H1 (cell line): ENCODE data around the gene EXD3. TPM values are rescaled to one million over a fixed set of nuclear protein-coding genes. Genes with fewer than 3 reads are reported as not detected.
A peak's percentile ranks its signal among the peaks of the same experiment; 100 is the strongest.

Source experiments
- CTCF ChIA-PET: fragments of 300-600 bp; sonication (Branson Sonifier 250); formaldehyde crosslinking; loops from one replicate; lab custom pipeline; 2021; ENCODE audit not compliant: partially characterized antibody; lab: Charles Lee
- POLR2A ChIA-PET: fragments of 300-600 bp; sonication (Branson Sonifier 250); formaldehyde crosslinking; loops from one replicate; lab custom pipeline; 2021; ENCODE audit warnings: inconsistent platforms; ENCODE audit not compliant: partially characterized antibody; lab: Charles Lee
- DNase-seq, 2 experiments: peaks; one replicate each; pipeline versions ENCODE4 v3.0.0 to v3.0.0-alpha.2; 2010 to 2022; ENCODE audit warnings: low spot score in 2 of 2, low read depth in 1 of 2, mixed read lengths in 1 of 2
- FAIRE-seq: peaks from 2 replicates; lab custom pipeline; 2011; peaks lifted over from hg19 to GRCh38; lab: Jason Lieb, UNC
- H2AFZ ChIP-seq: 2 replicates; pipeline ENCODE4 v1.8.1; 2012; ENCODE audit warnings: low read length, inconsistent platforms
- H2AK5ac ChIP-seq: 2 replicates; pipeline ENCODE4 v1.6.1; 2013; ENCODE audit warnings: low read depth, low read length
- H2BK120ac ChIP-seq: replicated peaks from 2 replicates; pipeline ENCODE3; 2013; ENCODE audit warnings: low read depth, low read length, inconsistent platforms
- H2BK12ac ChIP-seq: 2 replicates; pipeline ENCODE4 v1.6.1; 2013; ENCODE audit warnings: low read depth, low read length
- H2BK15ac ChIP-seq: 2 replicates; pipeline ENCODE4 v1.6.1; 2013; ENCODE audit warnings: low read length
- H2BK20ac ChIP-seq: 2 replicates; pipeline ENCODE4 v1.6.1; 2013; ENCODE audit warnings: low read length
- H2BK5ac ChIP-seq: 2 replicates; pipeline ENCODE4 v1.6.1; 2013; ENCODE audit warnings: low read depth, low read length
- H3K14ac ChIP-seq: 2 replicates; pipeline ENCODE4 v1.6.1; 2013; ENCODE audit warnings: inconsistent platforms; ENCODE audit not compliant: insufficient read length
- H3K18ac ChIP-seq: 2 replicates; pipeline ENCODE4 v1.6.1; 2013; ENCODE audit warnings: low read length; ENCODE audit errors: extremely low read depth
- H3K23ac ChIP-seq: 2 replicates; pipeline ENCODE4 v1.6.1; 2013; ENCODE audit warnings: inconsistent platforms; ENCODE audit not compliant: insufficient read length
- H3K23me2 ChIP-seq: 2 replicates; pipeline ENCODE4 v1.6.1; 2013; ENCODE audit warnings: low read depth, low read length
- H3K27ac ChIP-seq: 2 replicates; pipeline ENCODE4 v1.6.1; 2011; ENCODE audit warnings: low read depth, low read length, inconsistent platforms
- H3K27me3 ChIP-seq, 4 experiments: replicated peaks in 1 of 4; 1 replicate in 1 of 4; 2 replicates in 3 of 4; pipeline versions ENCODE4 v1.6.1 to v1.8.1; 2011 to 2013; ENCODE audit warnings: low read length in 3 of 4, mild to moderate bottlenecking in 3 of 4, inconsistent platforms in 2 of 4, mixed read lengths in 2 of 4, moderate library complexity in 1 of 4; ENCODE audit not compliant: control insufficient read depth in 3 of 4, insufficient read depth in 3 of 4; ENCODE audit errors: extremely low read depth in 1 of 4
- H3K36me3 ChIP-seq, 4 experiments: 2 replicates each; pipeline versions ENCODE4 v1.6.1 to v1.8.1; 2011 to 2013; ENCODE audit warnings: mild to moderate bottlenecking in 4 of 4, low read length in 3 of 4, moderate library complexity in 2 of 4, control low read depth in 1 of 4, inconsistent platforms in 1 of 4; ENCODE audit not compliant: insufficient read depth in 4 of 4, control insufficient read depth in 2 of 4
- H3K4ac ChIP-seq: replicated peaks from 2 replicates; pipeline ENCODE3; 2013; ENCODE audit warnings: low read length, low read depth, mixed read lengths, inconsistent platforms; ENCODE audit not compliant: insufficient read length
- H3K4me1 ChIP-seq, 4 experiments: replicated peaks in 1 of 4; 1 replicate in 1 of 4; 2 replicates in 3 of 4; pipeline versions ENCODE4 v1.6.1 to v1.8.1; 2011 to 2013; ENCODE audit warnings: low read length in 3 of 4, inconsistent platforms in 2 of 4, mixed read lengths in 1 of 4; ENCODE audit not compliant: insufficient read depth in 4 of 4, control insufficient read depth in 3 of 4
- H3K4me2 ChIP-seq, 2 experiments: 2 replicates each; pipeline versions ENCODE4 v1.6.1 to v1.8.1; 2011 to 2013; ENCODE audit warnings: low read depth in 2 of 2, low read length in 2 of 2, control low read depth in 1 of 2, inconsistent platforms in 1 of 2, mild to moderate bottlenecking in 1 of 2; ENCODE audit not compliant: insufficient read depth in 1 of 2
- H3K4me3 ChIP-seq, 4 experiments: fragments of 200-600, 300-600 bp in 1 of 4; sonication (generic), shearing (Covaris generic), sonication (Bioruptor Twin) in 1 of 4; 2 replicates each; pipeline versions ENCODE4 v1.5.1 to v1.8.1; 2011 to 2016; ENCODE audit warnings: low read length in 4 of 4, low read depth in 3 of 4, control low read depth in 2 of 4, inconsistent platforms in 2 of 4, mild to moderate bottlenecking in 2 of 4, mixed read lengths in 1 of 4, moderate library complexity in 1 of 4; ENCODE audit not compliant: insufficient read depth in 2 of 4; ENCODE audit errors: extremely low read depth in 1 of 4
- H3K56ac ChIP-seq: replicated peaks from 2 replicates; pipeline ENCODE3; 2013; ENCODE audit warnings: low read depth, mild to moderate bottlenecking, mixed read lengths, low read length, inconsistent platforms; ENCODE audit not compliant: insufficient read length
- H3K79me1 ChIP-seq: 2 replicates; pipeline ENCODE4 v1.6.1; 2013; ENCODE audit warnings: low read depth, low read length, control low read depth
- H3K79me2 ChIP-seq, 2 experiments: 2 replicates each; pipeline versions ENCODE4 v1.6.1 to v1.8.1; 2012 to 2013; ENCODE audit warnings: low read length in 2 of 2, mild to moderate bottlenecking in 2 of 2, inconsistent platforms in 1 of 2; ENCODE audit not compliant: insufficient read depth in 2 of 2, control insufficient read depth in 1 of 2
- H3K9ac ChIP-seq, 4 experiments: replicated peaks in 1 of 4; 1 replicate in 1 of 4; 2 replicates in 3 of 4; pipeline versions ENCODE4 v1.6.1 to v1.8.1; 2011 to 2013; ENCODE audit warnings: low read depth in 3 of 4, low read length in 3 of 4, control low read depth in 2 of 4, mild to moderate bottlenecking in 2 of 4, moderate library complexity in 2 of 4, inconsistent platforms in 1 of 4; ENCODE audit errors: extremely low read depth in 1 of 4
- H3K9me3 ChIP-seq, 2 experiments: 2 replicates each; pipeline versions ENCODE4 v1.6.1 to v1.8.1; 2012 to 2013; ENCODE audit warnings: mild to moderate bottlenecking in 2 of 2, moderate library complexity in 2 of 2, control low read depth in 1 of 2, inconsistent platforms in 1 of 2, low read depth in 1 of 2, low read length in 1 of 2, mixed read lengths in 1 of 2; ENCODE audit not compliant: insufficient read depth in 2 of 2
- H4K20me1 ChIP-seq, 2 experiments: replicated peaks in 1 of 2; 2 replicates each; pipeline versions ENCODE3 to v1.8.1; 2011 to 2013; ENCODE audit warnings: inconsistent platforms in 2 of 2, low read length in 2 of 2, mild to moderate bottlenecking in 1 of 2; ENCODE audit not compliant: insufficient read depth in 2 of 2, control insufficient read depth in 1 of 2
- H4K5ac ChIP-seq: 2 replicates; pipeline ENCODE4 v1.6.1; 2013; ENCODE audit warnings: low read length, low read depth, mixed read lengths, inconsistent platforms; ENCODE audit not compliant: insufficient read length
- H4K8ac ChIP-seq: 2 replicates; pipeline ENCODE4 v1.8.0; 2013; ENCODE audit warnings: mild to moderate bottlenecking, moderate library complexity, low read length, inconsistent platforms; ENCODE audit not compliant: insufficient read depth; ENCODE audit errors: extremely low read depth
- H4K91ac ChIP-seq: replicated peaks from 2 replicates; pipeline ENCODE3; 2013; ENCODE audit warnings: low read length, mixed read lengths, inconsistent platforms; ENCODE audit not compliant: insufficient read length
- WGBS, 2 experiments: shearing (Covaris generic) in 1 of 2; methylation state at CpG; one replicate each; pipeline versions ENCODE4 v1.1.6 to v1.1.7; 2013 to 2015; ENCODE audit warnings: low lambda C conversion rate in 2 of 2, mixed read lengths in 2 of 2, inconsistent platforms in 1 of 2, low coverage in 1 of 2, missing lambda C conversion rate in 1 of 2; ENCODE audit not compliant: insufficient replicate concordance in 2 of 2, insufficient coverage in 1 of 2, insufficient read length in 1 of 2; ENCODE audit errors: extremely low coverage in 1 of 2, missing lambda C conversion rate in 1 of 2; 5-methylcytosine and 5-hydroxymethylcytosine counted together
- polyA plus RNA-seq, 7 experiments: library from polyadenylated mRNA; depleted of rRNA in 3 of 7; stranded (reverse) in 5 of 7; unstranded in 2 of 7; fragments of >200 nt in 5 of 7; fragments of 200-250 nt in 2 of 7; gene quantifications; 1 replicate in 5 of 7; 2 replicates in 1 of 7; 4 replicates in 1 of 7; pipeline versions ENCODE4 v1.2.1 to v1.2.3, GENCODE V29; 2011 to 2013; ENCODE audit warnings: missing spikeins in 2 of 7, mixed read lengths in 2 of 7
- total RNA-seq: library from RNA; stranded (reverse); fragmentation: NEBNext Ultra II Directional; extraction: Animal tissue kit (Norgen Biotek cat#: 25700); gene quantifications from 2 replicates; pipeline ENCODE4 v1.2.1, GENCODE V29; 2021

Gene EXD3
- total and polyA plus RNA-seq, 2 of the 8 experiments (the other 6 are each of a cell fraction or from before 2014, with no cell fraction given) = 7.2 to 9.4 TPM

GRCh38 chr9:137295238-137295811 lies 127.6 kb downstream of the EXD3 start:
- FAIRE-seq (no peak), DNase-seq (peak in 1 of 2 experiments; percentile 90)
- H3K23ac ChIP-seq = no peak overlapping the region
- no peaks in the 10 kb centered on the region for H3K36me3 ChIP-seq
- no peak overlapping the region for H3K14ac ChIP-seq
- peaks cover 3 to 28% (median 24%) of the 10 kb centered on the region in 4 experiments for H3K4me1 ChIP-seq
- no peaks in the 10 kb centered on the region for H3K79me1 ChIP-seq
- no peak overlapping the region for H2BK120ac ChIP-seq
- no peak overlapping the region for H2BK15ac ChIP-seq
- peak overlapping the region in 1 of 4 experiments; percentile 41; a peak in 1 of 7 replicates for H3K9ac ChIP-seq
- H4K8ac ChIP-seq = peak overlapping the region; percentile 83; the same call in 1 of the 2 replicates
- ChIA-PET CTCF (interaction anchor here (0.7 to 1.6 kb wide), 5 partner anchors 30 to 293 kb away, joined by 3 read pairs; no protein-coding TSS in a partner anchor), POLR2A (interaction anchor here (1.3 to 10.0 kb wide), 3 partner anchors 20 to 55 kb away, joined by 4 to 129 read pairs (median 8); partner anchors contain the start of gene TUBB4B)
- H3K23me2 ChIP-seq = peaks cover 4% of the 10 kb centered on the region; the same call in 1 of the 2 replicates
- H2BK5ac ChIP-seq = no peak overlapping the region
- H2AFZ ChIP-seq = no peak overlapping the region
- H3K27me3 ChIP-seq = peaks cover 0 to 24% (median 12%) of the 10 kb centered on the region in 4 experiments; a peak in 5 of 7 replicates
- no peak overlapping the region for H4K91ac ChIP-seq
- peak overlapping the region; percentile 6 for H3K4ac ChIP-seq
- peak overlapping the region in 3 of 4 experiments; percentile 25 to 60 (median 48); a peak in 4 of 8 replicates for H3K4me3 ChIP-seq
- no peak overlapping the region for H4K5ac ChIP-seq
- peak overlapping the region; percentile 52; the same call in 1 of the 2 replicates for H3K18ac ChIP-seq
- H3K27ac ChIP-seq = no peak overlapping the region
- H3K4me2 ChIP-seq = peak overlapping the region; percentile 63 to 64
- H3K56ac ChIP-seq = no peak overlapping the region
- peaks cover 0 to 4% of the 10 kb centered on the region in 2 experiments; a peak in 2 of 4 replicates for H3K9me3 ChIP-seq
- H4K20me1 ChIP-seq = peaks cover 3 to 8% of the 10 kb centered on the region in 2 experiments
- peak overlapping the region; percentile 94; the same call in 1 of the 2 replicates for H2BK12ac ChIP-seq
- no peak overlapping the region for H2AK5ac ChIP-seq
- WGBS, 2 experiments = 1% methylated on average over 13 of the region's 76 CpGs; no CpG with 5 or more reads in 1 of the 2 experiments
- no peaks in the 10 kb centered on the region for H3K79me2 ChIP-seq
- no peak overlapping the region; the same call in 1 of the 2 replicates for H2BK20ac ChIP-seq
